H9 (cell line): ENCODE measurements around the gene CERS6. TPM values are rescaled to one million over a fixed set of nuclear protein-coding genes. Genes with fewer than 3 reads are reported as not detected.

ENCODE experiments used
- DNase-seq: peaks from one replicate; pipeline ENCODE4 v3.0.0-alpha.2; 2017
- H2AFZ ChIP-seq: one replicate; pipeline ENCODE4 v1.6.1; 2013; ENCODE audit warnings: mild to moderate bottlenecking, low read length, control low read depth, moderate library complexity
- H2AK5ac ChIP-seq: 2 replicates; pipeline ENCODE4 v1.6.1; 2013; ENCODE audit warnings: low read length, control low read depth, mixed read lengths; ENCODE audit not compliant: insufficient read length
- H2BK120ac ChIP-seq: one replicate; pipeline ENCODE4 v1.6.1; 2013; ENCODE audit warnings: low read depth, mild to moderate bottlenecking, low read length, control low read depth, inconsistent platforms; ENCODE audit not compliant: poor library complexity, severe bottlenecking
- H2BK12ac ChIP-seq: 2 replicates; pipeline ENCODE4 v1.6.1; 2013; ENCODE audit warnings: low read length, control low read depth, mixed read lengths, low read depth; ENCODE audit not compliant: insufficient read length
- H2BK15ac ChIP-seq: 2 replicates; pipeline ENCODE4 v1.6.1; 2013; ENCODE audit warnings: low read depth, low read length, control low read depth
- H2BK20ac ChIP-seq: one replicate; pipeline ENCODE4 v1.6.1; 2013; ENCODE audit warnings: low read depth, mild to moderate bottlenecking, low read length, control low read depth, inconsistent platforms; ENCODE audit not compliant: poor library complexity, severe bottlenecking
- H2BK5ac ChIP-seq: 2 replicates; pipeline ENCODE4 v1.6.1; 2013; ENCODE audit warnings: low read length, control low read depth, mixed read lengths; ENCODE audit not compliant: insufficient read length
- H3K14ac ChIP-seq: 2 replicates; pipeline ENCODE4 v1.6.1; 2013; ENCODE audit warnings: low read length, control low read depth; ENCODE audit not compliant: insufficient read depth
- H3K18ac ChIP-seq: 2 replicates; pipeline ENCODE4 v1.6.1; 2013; ENCODE audit warnings: low read depth, mild to moderate bottlenecking, mixed read lengths, low read length, control low read depth; ENCODE audit not compliant: insufficient read length
- H3K23ac ChIP-seq: 2 replicates; pipeline ENCODE4 v1.6.1; 2013; ENCODE audit warnings: low read length, control low read depth, mixed read lengths, low read depth; ENCODE audit not compliant: insufficient read length
- H3K23me2 ChIP-seq: 2 replicates; pipeline ENCODE4 v1.6.1; 2013; ENCODE audit warnings: low read depth, mild to moderate bottlenecking, mixed read lengths, low read length, control low read depth; ENCODE audit not compliant: insufficient read length, poor library complexity, severe bottlenecking
- H3K27ac ChIP-seq: 2 replicates; pipeline ENCODE4 v1.5.1; 2013; ENCODE audit warnings: low read length, control low read depth, mixed read lengths, low read depth; ENCODE audit not compliant: insufficient read length
- H3K27me3 ChIP-seq: 2 replicates; pipeline ENCODE4 v1.6.1; 2013; ENCODE audit warnings: low read length, control low read depth, inconsistent platforms; ENCODE audit not compliant: insufficient read depth
- H3K4ac ChIP-seq: 2 replicates; pipeline ENCODE4 v1.6.1; 2013; ENCODE audit warnings: low read depth, mild to moderate bottlenecking, control low read depth, inconsistent platforms, low read length, moderate library complexity
- H3K4me1 ChIP-seq: 2 replicates; pipeline ENCODE4 v1.6.1; 2013; ENCODE audit warnings: low read length, control low read depth, inconsistent platforms; ENCODE audit not compliant: insufficient read depth
- H3K4me2 ChIP-seq: 2 replicates; pipeline ENCODE4 v1.6.1; 2013; ENCODE audit warnings: low read length, control low read depth, mixed read lengths; ENCODE audit not compliant: insufficient read length, insufficient read depth
- H3K56ac ChIP-seq: 2 replicates; pipeline ENCODE4 v1.6.1; 2013; ENCODE audit warnings: low read depth, mild to moderate bottlenecking, mixed read lengths, low read length, control low read depth; ENCODE audit not compliant: insufficient read length
- H3K79me1 ChIP-seq: 2 replicates; pipeline ENCODE4 v1.6.1; 2013; ENCODE audit warnings: low read depth, mild to moderate bottlenecking, moderate library complexity, low read length, control low read depth, inconsistent platforms; ENCODE audit not compliant: insufficient read depth, poor library complexity, severe bottlenecking
- H3K79me2 ChIP-seq: 2 replicates; pipeline ENCODE4 v1.6.1; 2013; ENCODE audit warnings: low read length, control low read depth, inconsistent platforms; ENCODE audit not compliant: insufficient read depth
- H3K9ac ChIP-seq: 2 replicates; pipeline ENCODE4 v1.6.1; 2013; ENCODE audit warnings: low read length, control low read depth, mixed read lengths; ENCODE audit not compliant: insufficient read length; ENCODE audit errors: extremely low read depth
- H3K9me3 ChIP-seq: one replicate; pipeline ENCODE4 v1.6.1; 2013; ENCODE audit warnings: low read depth, low read length, inconsistent platforms; ENCODE audit not compliant: control insufficient read depth
- H3T11ph ChIP-seq: one replicate; pipeline ENCODE4 v1.6.1; 2013; ENCODE audit warnings: mild to moderate bottlenecking, low read length, control low read depth, inconsistent platforms
- H4K20me1 ChIP-seq: one replicate; pipeline ENCODE4 v1.6.1; 2013; ENCODE audit not compliant: control insufficient read depth, insufficient read length, insufficient read depth
- H4K5ac ChIP-seq: 2 replicates; pipeline ENCODE4 v1.6.1; 2013; ENCODE audit warnings: low read depth, mild to moderate bottlenecking, mixed read lengths, low read length, control low read depth; ENCODE audit not compliant: insufficient read length
- H4K8ac ChIP-seq: replicated peaks from 2 replicates; pipeline ENCODE4 v1.6.1; 2013; ENCODE audit warnings: low read length, control low read depth, mixed read lengths, low read depth; ENCODE audit not compliant: insufficient read length
- H4K91ac ChIP-seq: 2 replicates; pipeline ENCODE4 v1.6.1; 2013; ENCODE audit warnings: low read depth, mild to moderate bottlenecking, moderate library complexity, mixed read lengths, low read length, control low read depth; ENCODE audit not compliant: insufficient read length
- H3K27ac Mint-ChIP-seq, 3 experiments: 2 replicates in 2 of 3; 3 replicates in 1 of 3; pipeline ENCODE4 v1.8.0; 2020 to 2021; ENCODE audit warnings: mixed read lengths in 3 of 3, mild to moderate bottlenecking in 1 of 3, moderate library complexity in 1 of 3
- H3K27me3 Mint-ChIP-seq: 2 replicates; pipeline ENCODE4 v1.8.0; 2021; ENCODE audit warnings: low read depth, mild to moderate bottlenecking, moderate library complexity, mixed read lengths
- H3K36me3 Mint-ChIP-seq, 3 experiments: 2 replicates in 2 of 3; 3 replicates in 1 of 3; pipeline ENCODE4 v1.8.0; 2020 to 2021; ENCODE audit warnings: low read depth in 3 of 3, mixed read lengths in 3 of 3; ENCODE audit not compliant: insufficient read depth in 1 of 3
- H3K4me1 Mint-ChIP-seq, 2 experiments: 2 replicates each; pipeline ENCODE4 v1.8.0; 2020; ENCODE audit warnings: mixed read lengths in 2 of 2
- H3K4me3 Mint-ChIP-seq, 2 experiments: 2 replicates in 1 of 2; 3 replicates in 1 of 2; pipeline ENCODE4 v1.8.0; 2020 to 2021; ENCODE audit warnings: mild to moderate bottlenecking in 2 of 2, mixed read lengths in 2 of 2, moderate library complexity in 1 of 2
- H3K9me3 Mint-ChIP-seq, 2 experiments: 2 replicates in 1 of 2; 3 replicates in 1 of 2; pipeline ENCODE4 v1.8.0; 2020; ENCODE audit warnings: mild to moderate bottlenecking in 2 of 2, mixed read lengths in 2 of 2, moderate library complexity in 1 of 2
- CTCF ChIP-seq: fragments of 200-600 bp; sonication (generic); conservative IDR thresholded peaks from 3 replicates; pipeline ENCODE4 v1.8.0; 2021; ENCODE audit warnings: antibody characterized with exemption, mild to moderate bottlenecking
- WGBS: extraction: QIAGEN DNeasy Blood & Tissue Kit; methylation state at CpG from one replicate; pipeline ENCODE4 v1.1.7; 2013; ENCODE audit warnings: missing lambda C conversion rate, low lambda C conversion rate, mixed read lengths; ENCODE audit not compliant: insufficient read length; ENCODE audit errors: extremely low coverage; 5-methylcytosine and 5-hydroxymethylcytosine counted together
- total RNA-seq: library from RNA; stranded (reverse); gene quantifications from 2 replicates; pipeline ENCODE4 v1.2.1, GENCODE V29; 2021

The CERS6 gene
- total RNA-seq, 1 experiment from 2014 or later: 17.7 TPM

GRCh38 chr2:168729455-168729854, 273.4 kb downstream of the CERS6 start:
- Mint-ChIP-seq H3K4me3 (no peak overlapping the region), H3K4me1 (peaks cover 21 to 31% of the 10 kb centered on the region in 2 experiments), H3K9me3 (no peaks in the 10 kb centered on the region), H3K36me3 (peaks cover 0 to 3% (median under 1%) of the 10 kb centered on the region in 3 experiments; a peak in 3 of 7 replicates), H3K27me3 (no peaks in the 10 kb centered on the region), H3K27ac (peak overlapping the region in 1 of 3 experiments; percentile 48; a peak in 4 of 7 replicates)
- Histone ChIP-seq H3K9me3 (no peaks in the 10 kb centered on the region), H2BK15ac (no peak overlapping the region), H2AFZ (no peak overlapping the region), H4K20me1 (no peaks in the 10 kb centered on the region), H3T11ph (no peak overlapping the region), H2BK12ac (no peak overlapping the region), H3K27me3 (no peaks in the 10 kb centered on the region), H3K27ac (no peak overlapping the region), H3K23me2 (no peaks in the 10 kb centered on the region), H2AK5ac (no peak overlapping the region), H4K8ac (no peak overlapping the region), H4K91ac (no peak overlapping the region), H3K79me2 (no peaks in the 10 kb centered on the region), H2BK5ac (no peak overlapping the region), H3K18ac (no peak overlapping the region), H3K79me1 (no peaks in the 10 kb centered on the region), H3K4me2 (no peak overlapping the region), H3K14ac (no peak overlapping the region), H2BK120ac (no peak overlapping the region), H3K23ac (no peak overlapping the region), H4K5ac (no peak overlapping the region), H3K4ac (no peak overlapping the region), H3K4me1 (peaks cover 9% of the 10 kb centered on the region), H3K56ac (no peak overlapping the region), H2BK20ac (no peak overlapping the region), H3K9ac (no peak overlapping the region)
- WGBS: no CpG with 5 or more reads among the region's 2 CpGs
- DNase-seq: no peak
- no peak for TF ChIP-seq CTCF
